ENCODE results near the gene ZNF598.
"Not testable (repeated sequence)": the region's sequence is repeated elsewhere in the genome, so short reads cannot be mapped to it uniquely, and the experiment has no call there.

The ZNF598 gene

DNA sequence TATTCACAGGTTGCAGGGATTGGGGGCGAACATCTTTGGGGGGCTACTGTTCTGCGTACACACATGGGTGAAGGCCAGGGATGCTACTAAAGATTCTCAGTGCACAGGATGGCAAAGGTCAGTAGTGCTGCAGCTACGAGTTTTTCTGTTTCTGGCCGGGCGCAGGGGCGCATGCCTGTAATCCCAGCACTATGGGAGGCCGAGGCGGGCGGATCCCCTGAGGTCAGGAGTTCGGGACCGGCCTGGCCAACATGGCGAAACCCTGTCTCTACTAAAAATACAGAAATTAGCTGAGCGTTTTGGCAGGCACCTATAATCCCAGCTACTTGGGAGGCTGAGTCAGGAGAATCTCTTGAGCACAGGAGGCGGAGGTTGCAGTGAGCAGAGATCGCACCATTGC, 3.9 kb upstream of the ZNF598 start:
- TF ChIP-seq, protein P1, sequence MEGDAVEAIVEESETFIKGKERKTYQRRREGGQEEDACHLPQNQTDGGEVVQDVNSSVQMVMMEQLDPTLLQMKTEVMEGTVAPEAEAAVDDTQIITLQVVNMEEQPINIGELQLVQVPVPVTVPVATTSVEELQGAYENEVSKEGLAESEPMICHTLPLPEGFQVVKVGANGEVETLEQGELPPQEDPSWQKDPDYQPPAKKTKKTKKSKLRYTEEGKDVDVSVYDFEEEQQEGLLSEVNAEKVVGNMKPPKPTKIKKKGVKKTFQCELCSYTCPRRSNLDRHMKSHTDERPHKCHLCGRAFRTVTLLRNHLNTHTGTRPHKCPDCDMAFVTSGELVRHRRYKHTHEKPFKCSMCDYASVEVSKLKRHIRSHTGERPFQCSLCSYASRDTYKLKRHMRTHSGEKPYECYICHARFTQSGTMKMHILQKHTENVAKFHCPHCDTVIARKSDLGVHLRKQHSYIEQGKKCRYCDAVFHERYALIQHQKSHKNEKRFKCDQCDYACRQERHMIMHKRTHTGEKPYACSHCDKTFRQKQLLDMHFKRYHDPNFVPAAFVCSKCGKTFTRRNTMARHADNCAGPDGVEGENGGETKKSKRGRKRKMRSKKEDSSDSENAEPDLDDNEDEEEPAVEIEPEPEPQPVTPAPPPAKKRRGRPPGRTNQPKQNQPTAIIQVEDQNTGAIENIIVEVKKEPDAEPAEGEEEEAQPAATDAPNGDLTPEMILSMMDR (conservative IDR thresholded peaks at IDR 0.05) = no peak
- H3K27ac ChIP-seq = no peak overlapping the region

DNA sequence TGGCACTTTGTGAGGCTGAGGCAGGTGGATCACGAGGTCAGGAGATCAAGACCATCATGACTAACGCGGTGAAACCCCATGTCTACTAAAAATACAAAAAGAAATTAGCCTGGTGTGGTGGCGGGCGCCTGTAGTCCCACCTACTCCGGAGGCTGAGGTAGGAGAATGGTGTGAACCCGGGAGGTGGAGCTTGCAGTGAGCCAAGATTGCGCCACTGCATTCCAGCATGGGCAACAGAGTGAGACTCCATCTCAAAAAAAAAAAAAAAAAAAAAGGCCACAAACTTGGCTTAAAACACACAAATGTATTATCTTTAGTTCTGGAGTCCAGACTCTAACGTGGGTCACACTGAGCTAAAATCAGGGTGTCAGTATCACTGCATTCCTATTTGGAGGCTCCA, 2.1 kb upstream of the ZNF598 start:
- not testable (repeated sequence) for H3K27ac ChIP-seq

DNA sequence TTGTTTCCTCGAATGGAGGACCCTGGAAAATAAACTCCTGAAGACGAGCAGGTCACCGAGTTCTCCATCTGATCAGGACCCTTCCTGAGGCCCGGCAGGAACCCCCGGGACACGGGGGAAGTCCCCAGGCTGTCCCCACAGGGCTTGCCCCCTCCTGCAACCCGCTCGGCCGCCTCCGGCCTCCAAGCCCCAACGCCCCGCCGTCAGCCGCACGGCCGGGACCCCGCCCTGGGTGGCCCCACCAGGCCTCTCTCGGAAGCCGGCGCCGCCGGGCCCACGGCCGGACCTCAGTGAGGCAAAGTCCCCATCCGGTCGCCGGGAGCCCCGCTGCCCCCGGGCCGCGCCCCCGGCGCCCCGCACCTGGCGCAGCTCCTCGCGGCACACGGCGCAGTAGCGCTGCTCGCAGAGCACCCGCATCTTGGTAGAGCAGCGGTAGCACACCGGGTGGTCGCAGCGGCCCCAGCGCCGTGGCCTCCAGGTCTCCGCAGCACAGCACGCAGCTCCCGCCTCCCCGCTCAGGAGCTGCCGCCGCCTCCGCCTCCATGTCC, 383 bp downstream of the ZNF598 start:
- H3K27ac ChIP-seq = peak overlapping the region; percentile 80
- TF ChIP-seq, protein P1 (conservative IDR thresholded peaks at IDR 0.05) = no peak

DNA sequence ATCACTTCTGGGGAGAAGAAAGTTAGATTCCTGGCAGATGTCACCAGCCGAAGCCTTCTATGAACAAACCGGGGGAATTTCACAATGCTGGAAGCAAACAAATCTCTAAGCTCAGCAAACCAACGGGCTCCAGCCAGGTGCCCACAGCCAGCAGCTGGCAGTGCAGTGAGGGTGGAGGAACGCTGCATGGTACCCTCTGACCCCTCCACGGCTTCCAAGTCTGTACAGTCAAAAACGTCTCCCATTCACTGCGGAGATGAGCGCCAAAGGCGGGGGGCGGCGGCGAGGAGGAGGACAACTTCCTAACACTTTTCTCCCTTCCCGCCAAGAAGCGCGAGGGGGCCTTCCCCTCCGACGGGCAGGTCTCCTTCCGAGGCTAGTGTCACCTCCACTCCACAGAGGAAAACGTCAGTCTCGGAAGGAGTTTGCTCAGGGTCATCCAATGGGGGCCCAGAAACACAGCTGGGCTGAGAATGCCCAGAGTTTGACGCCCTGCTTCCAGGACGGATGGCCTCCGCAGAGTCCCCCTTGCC, 924 bp downstream of the ZNF598 start:
- H3K27ac ChIP-seq = peak overlapping the region; percentile 80
- TF ChIP-seq, protein P1 (conservative IDR thresholded peaks at IDR 0.05) = no peak

DNA sequence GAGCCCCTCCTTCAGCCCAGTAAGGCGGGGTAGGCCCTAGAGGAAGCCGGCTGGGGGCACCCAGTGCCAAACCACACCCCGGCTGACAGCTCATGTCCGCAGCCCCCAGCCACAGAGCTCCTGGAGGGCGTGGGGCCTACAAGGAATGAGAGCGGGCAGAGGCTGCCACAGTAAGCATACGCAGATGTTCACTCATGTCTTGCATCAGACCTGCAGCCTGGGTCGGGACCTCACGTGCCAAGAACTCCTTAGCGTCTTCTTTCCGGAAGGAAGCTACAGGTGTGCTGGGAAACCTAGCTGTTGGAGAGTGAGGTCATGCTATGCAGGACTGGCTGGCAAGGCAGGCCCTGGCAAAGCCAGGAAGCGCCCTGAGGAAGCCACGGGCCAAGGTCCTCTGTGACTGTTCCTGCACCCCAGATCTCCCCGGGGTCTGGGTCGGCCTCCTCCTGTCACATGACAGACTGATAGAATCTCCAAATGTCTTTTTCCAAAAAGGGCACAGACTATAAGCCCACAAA, 1.6 kb downstream of the ZNF598 start:
- peak overlapping the region; percentile 80 for H3K27ac ChIP-seq
- TF ChIP-seq, protein P1 (conservative IDR thresholded peaks at IDR 0.05) = no peak

DNA sequence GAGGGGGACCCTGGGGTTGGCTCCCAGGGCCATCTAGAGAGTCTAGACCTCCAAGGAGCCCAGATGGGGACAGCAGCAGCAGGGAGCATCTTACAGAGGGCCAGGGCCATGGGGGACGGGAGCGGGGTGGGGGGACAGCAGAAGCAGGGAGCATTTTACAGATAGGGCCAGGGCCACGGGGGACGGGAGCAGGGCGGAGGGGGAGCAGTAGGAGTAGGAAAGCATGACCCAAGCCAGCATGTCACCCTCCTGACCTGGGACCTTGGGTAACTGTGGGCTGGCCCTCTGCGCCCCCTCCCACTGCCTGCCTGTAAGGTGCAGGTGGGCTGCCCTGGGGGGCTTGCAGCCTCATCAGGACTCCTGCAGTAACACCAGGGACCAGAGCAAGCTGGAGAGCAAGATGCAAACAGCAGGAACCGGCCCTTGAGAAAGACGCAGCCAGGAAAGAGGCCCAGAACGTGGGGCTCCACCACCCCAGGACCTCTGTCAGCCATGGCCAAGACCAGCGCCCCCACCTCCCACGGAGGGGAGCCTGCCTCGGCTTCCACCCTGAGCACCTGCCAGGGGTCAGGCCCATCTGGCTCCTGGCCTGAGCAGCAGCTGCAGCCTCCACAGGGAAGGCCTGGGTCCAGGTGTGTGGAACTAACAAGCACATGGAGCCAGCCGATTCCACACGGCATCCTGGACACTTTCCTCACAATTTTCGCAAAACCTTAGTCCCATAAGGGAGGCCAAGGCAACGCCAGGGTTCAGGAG, 2.4 kb downstream of the ZNF598 start:
- TF ChIP-seq, protein P1 (conservative IDR thresholded peaks at IDR 0.05) = no peak
- peak overlapping the region; percentile 80 for H3K27ac ChIP-seq

DNA sequence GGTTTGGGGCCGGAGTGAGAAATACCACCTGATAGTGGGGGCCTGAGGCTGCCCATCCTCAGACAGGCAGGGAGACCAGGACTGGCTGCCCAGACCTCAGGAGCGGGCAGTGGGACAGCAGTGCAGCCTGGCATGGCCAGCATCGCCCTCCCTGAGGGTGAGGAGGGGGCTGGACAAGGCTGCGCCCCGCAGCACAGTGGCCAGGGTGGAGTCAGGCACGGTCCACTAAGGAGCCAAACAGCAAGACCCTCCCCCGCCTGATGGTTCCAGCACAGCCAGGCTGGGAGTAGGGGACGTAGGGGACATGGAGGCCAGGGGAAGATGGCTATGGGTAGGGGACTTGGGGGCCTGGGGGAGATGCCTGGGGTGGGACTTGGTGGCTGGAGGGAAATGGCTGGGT, 3.3 kb downstream of the ZNF598 start:
- TF ChIP-seq, protein P1 (conservative IDR thresholded peaks at IDR 0.05) = no peak
- H3K27ac ChIP-seq = peak overlapping the region; percentile 67; the same call in 1 of the 2 replicates

DNA sequence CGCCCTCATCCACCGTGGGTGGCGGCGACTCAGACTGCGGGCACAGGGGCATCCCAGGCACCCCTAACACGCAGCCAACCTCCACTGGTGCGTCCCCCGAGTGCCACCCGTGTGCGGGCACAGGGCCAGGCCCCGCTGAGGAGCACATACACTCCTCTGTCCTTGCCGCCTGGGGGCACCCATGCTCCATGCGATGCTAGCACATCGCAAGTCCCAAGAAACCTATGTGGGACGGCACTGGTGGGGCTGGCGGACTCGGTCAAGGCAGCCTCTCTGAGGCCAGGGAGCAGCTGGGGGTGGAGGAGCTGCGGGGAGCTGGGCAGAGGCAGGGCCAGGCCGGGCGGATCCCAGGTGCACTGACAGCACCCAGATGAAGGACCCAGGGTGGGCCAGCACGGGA, 4.0 kb downstream of the ZNF598 start:
- peak overlapping the region; percentile 67 for H3K27ac ChIP-seq
- TF ChIP-seq, protein P1 (conservative IDR thresholded peaks at IDR 0.05) = no peak

All from VCaP (cell line).